NCI-H128 (cell line): ENCODE measurements around the gene RPL19.
A peak's percentile ranks its signal among the peaks of the same experiment; 100 is the strongest.

Experiments
- DNase-seq: peaks from one replicate; lab custom pipeline; 2025; ENCODE audit not compliant: unreplicated experiment; lab: John Stamatoyannopoulos, UW

The RPL19 gene

DNA sequence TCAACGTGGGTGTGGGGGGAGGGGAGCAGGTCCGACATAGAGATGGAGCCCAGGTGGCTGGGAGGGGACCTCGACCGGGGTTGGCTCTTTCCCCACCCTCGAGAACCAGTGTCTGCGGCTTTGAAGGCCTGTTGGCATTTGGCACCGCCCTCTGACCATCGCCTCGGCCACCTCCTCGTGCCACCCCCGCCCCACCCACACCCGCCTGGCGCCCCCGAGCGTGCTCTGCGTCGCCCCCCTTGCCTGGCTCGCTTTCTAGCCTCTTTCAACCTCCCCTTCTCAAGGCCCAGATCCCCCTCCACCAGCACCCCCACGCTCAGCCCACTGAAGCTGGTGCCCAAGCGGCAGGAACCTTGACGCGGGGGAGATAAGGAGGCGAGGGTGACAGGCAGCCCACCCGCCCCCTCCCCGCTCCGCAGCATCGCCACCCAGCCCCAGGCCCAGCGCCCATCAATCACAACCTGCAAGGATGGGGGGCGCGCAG lies 3.2 kb upstream of the RPL19 start:
- DNase-seq = no peak

DNA sequence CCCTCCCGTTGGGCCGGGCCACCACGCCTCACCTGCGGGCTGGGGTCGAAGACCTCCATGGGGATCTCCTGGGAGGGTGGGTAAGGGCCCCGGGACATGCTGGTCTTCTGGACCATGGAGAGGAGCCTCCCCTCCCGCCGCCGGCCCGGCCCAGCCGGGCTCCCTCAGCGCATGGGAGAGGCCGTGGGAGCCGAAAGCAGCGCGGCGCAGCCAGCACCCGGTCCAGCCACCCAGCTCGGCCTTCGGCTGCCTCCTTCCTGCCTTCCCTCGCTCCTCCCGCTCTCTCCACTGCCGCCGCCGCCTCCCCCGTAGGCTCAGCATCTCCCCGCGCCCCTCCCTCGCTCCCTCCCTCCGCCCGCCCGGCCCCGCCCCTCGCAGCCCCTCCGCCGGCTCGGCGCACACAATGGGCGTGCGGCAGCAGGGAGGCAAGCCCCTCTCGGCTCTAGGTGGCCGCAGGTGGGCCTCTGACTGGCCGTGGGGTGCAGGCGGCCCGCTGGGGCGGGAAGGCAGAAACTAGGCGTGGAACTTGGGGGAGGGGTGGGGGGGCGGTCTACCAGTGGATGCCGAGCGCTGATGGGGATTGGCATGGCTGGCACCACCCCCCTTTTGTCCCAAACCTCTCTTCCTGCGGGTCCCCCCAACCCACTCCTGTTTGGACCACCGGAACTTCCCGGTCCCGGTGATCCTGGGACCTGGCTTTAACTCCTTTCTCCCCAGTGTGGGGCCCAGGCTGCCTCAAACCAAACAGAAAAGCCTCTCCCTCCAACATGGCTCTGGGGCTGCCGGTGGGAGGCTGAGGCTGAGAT lies 2.5 kb upstream of the RPL19 start, which contains the start of gene CACNB1:
CACNB1 (minus strand) TSS at position 290 of the 806 bp plus-strand sequence; CDS start at position 116, 174 bp downstream.
- DNase-seq = peak; percentile 15

DNA sequence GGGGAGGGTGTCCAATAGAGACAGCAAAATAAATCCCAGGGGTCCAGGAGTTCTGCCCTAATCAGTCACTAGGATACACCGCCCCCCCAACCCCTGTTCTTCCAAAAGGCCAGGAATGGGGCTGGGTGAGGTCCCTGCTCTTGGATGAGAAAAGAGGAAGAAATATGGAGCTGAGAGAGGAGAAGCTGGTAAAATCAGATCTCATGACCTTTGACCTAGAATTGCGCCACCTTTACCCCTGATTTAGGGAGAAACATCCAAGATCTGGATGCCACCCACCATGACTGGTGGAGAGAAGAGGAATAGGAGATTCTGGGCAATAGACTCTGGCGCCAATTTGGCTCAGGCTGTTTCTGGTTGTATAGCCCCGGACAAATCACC lies 1.9 kb upstream of the RPL19 start:
- DNase-seq = no peak

DNA sequence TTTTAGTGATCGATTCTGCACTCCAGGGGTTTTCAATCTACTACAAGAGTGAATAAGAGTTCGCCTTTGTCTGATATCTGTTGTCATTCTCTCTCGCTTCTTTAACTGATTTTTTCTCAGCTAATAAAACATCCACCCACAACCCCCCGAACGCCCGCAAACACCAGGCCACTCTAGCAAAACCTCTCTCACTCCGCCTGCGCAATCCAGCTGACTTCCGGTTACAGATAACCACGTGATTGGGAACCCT lies 338 bp upstream of the RPL19 start:
- no peak for DNase-seq

DNA sequence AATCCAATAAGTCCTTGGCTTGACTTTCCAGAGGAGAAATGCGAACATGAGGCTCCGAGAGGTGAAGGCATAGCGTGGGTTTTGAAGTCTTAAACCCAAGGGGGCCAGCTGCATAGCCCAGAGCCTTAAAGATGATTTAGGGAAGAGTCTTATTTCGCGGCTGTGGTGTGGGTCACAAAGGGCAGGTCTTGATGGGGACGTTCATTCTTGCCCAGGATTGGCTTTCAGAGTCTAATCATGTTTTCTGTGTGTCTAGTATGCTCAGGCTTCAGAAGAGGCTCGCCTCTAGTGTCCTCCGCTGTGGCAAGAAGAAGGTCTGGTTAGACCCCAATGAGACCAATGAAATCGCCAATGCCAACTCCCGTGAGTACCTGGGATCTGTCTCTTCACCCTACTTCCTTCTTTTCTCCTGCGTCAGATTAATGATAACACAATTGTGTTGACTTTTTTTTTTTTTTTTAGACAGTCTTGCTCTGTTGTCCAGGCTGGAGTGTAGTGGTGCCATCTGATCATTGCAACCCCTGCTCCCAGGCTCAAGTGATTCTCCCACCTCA lies 951 bp downstream of the RPL19 start:
- no peak for DNase-seq

DNA sequence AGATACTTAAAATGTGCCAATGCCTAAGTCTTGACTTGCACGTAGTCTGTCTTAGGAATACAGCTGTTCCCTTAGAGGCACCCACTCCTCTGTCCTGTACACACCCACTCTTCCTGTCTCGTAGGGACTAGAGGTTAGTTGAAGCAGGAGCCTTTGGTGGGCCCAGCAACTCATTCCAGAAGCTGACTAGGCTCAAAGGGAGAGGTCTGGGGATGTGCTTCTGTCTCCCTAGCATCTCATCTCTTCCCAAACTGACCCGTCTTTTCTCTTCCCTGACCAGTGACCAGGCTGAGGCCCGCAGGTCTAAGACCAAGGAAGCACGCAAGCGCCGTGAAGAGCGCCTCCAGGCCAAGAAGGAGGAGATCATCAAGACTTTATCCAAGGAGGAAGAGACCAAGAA lies 4.2 kb downstream of the RPL19 start:
- no peak for DNase-seq

DNA sequence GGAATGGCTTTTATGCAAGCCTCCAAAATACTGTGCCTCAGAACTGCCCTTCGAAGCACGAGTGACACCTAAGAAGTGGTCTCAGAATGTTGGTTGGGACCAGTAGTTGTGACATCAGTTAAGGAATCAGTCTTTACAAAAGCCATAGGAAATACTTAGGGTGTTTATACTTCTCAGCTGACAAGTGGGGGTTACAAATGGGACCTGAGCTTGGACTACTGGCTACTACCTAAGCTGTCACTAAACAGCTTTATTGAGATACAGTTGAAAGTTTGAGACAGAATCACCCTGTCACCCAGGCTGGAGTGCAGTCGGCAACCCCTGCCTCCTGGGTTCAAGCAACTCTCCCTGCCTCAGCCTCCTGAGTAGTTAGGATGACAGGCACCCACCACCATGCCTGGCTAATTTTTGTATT lies 5.0 kb downstream of the RPL19 start:
- no peak for DNase-seq

DNA sequence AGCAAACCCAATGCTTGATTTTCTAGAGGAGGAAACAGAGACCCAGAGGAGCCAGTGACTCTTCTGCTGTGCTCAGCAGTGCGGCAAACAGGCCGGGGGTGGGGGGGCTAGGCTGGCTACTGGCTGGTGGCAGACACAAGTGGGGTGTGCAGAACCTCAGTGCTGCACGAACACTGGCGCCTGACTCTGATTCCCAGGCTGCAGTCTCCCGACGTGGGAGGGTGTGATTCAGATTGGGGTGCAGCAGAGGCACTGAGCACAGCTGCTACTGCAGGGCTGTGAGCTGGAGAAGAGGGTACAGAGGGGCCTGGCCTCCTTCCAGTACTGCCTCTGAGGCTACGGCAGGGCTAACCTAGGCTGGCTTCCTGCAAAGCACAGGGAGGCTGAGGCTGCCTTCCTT lies 8.1 kb downstream of the RPL19 start:
- DNase-seq = no peak

DNA sequence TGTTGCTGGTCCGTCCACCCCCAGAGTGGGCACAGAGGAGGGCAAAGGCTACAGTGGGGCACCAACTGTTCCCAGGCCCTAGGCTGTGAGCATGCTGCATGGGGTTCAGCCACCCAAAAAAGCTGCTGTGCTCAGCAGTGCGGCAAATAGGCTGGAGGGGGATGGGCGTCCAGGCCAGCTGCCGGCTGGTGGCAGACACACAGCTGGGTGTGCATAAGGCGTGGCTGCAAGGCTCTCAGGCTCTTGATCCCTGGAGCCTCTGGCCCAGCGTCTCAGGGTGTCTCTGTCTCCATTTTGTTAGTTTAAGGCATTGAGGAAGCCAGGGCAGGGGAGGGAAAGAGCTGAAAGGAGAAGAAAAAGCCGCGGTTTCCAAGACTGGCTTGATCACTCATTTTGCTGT lies 8.8 kb downstream of the RPL19 start:
- DNase-seq = no peak

DNA sequence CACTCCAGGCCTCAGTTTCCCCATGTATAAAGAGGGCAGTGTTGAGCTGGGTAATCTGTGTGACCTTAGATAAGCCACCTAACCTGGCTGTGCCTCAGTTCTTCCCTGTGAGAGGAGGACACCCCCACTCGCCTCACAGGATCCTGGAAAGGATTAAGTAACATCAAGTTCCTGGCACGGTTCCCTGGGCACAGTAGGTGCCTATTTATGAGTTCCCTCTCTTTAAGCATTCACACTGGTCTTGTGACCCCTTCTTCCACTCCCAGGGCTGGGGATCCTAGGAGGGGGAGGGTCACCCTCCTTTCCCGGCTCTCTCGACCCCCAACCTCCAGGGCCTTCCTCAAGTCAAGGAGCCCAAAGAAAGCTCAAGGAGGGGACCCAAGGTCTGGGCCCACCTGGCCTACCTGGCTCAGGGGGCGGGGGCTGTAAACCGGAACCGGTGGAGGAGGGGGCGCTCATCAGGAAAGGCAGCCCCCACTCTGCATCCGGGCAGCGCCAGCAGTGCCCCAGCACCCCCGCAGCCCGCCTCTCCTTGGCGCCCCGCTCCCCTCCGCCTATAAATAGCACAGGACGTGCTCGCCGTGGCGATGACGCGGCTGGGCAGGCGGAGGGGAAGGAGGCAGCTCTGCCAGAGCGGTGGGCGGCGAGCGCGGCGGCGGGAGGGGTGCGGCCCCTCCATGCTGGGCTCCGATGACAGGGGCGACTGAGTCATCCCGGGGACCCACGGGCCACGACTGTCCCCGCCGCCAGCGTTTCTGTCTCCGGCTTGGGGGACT lies 9.4 kb downstream of the RPL19 start:
- DNase-seq = no peak

DNA sequence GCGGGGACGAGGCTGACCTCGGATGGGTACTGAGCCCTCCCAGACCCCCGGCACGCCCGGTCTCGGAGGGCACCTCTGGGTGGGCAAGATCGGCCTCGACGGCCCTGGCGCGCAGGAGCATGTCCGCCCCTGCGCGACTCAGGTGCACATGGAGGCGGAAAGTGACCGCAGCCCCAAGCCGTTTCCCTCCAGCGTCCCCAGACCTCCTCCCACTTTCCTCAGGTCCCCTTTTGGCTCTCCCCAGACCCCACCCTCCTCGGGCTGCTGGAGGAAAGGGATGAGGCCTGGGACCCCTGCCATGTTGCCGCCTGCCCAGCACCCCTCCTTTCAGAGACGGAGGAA lies 10.0 kb downstream of the RPL19 start:
- DNase-seq = no peak

DNA sequence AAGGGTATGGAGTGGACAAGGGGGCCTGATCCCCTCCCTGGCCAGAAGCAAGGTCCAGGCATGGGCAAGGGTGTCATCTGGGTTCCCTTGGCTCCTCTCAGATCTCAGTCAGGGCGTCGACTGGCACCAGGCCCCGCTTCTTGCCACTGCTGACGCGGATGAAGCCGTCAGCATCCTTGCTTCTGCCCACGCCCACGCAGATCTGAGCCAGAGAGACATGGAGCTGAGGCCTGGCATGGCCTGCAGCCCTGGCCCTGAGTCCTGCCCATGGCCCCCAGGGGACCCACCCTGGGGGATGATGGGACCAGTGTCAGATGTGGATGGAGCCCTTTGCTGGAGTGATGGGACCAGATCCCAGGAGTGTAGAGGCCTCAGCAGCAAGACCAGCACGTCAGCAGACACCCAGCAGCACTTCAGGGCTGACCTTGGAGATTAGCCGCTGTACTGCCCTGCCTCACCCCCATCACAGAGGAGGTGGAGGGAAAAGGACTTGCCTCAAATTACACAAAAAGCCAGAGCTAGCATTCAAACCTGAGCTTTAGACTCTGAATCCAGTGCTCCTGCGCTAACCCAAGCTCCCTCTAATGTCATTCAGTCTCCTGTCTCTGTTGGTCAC lies 12.2 kb downstream of the RPL19 start:
- no peak for DNase-seq

DNA sequence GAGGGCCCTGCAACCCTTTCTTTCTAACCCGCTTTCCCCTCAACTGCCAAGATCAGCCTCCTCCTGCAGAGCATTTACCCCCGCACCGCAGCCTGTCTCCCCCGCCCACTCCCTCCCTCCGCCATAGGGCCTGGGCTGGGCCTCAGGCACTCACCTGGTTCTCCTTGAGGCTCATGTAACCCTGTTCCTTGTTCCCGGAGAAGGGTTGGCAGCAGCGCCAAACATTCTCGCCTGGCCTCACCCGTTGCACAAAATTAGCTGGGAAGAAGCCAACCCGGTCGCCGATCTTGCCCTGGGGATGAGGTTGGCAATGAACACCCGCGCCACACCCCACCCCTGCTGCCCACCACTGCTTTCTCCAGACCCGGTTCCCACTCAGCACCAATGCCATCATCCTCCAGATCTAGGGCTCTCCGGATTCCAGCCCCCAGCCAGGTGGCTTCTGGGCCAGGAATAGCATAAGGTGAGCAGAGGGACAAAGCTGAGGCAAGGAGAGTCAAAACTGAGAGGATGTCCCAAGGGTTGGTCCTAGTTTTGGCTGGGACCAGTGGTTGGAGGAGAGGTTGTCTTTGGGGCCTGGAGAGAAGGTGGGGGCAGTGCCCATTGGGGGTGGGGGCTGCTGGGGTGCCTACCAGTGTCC lies 12.9 kb downstream of the RPL19 start:
- no peak for DNase-seq

DNA sequence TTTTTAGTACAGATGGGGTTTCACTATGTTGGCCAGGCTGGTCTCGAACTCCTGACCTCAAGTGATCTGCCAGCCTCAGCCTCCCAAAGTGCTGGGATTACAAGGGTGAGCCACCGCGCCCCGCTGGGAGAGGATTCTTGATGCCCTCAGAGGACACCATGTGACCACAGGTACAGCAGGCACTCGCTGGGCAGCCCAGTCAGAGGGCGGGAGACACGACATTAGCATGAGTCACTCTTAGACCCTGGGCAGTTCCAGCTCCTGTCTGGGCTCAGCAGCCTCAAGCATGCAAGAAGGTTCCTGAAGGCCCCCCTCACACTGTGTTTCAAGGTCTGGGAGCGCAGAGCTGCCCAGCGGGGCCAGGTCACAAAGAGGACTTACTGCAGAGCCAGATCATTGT lies 13.8 kb downstream of the RPL19 start:
- no peak for DNase-seq

DNA sequence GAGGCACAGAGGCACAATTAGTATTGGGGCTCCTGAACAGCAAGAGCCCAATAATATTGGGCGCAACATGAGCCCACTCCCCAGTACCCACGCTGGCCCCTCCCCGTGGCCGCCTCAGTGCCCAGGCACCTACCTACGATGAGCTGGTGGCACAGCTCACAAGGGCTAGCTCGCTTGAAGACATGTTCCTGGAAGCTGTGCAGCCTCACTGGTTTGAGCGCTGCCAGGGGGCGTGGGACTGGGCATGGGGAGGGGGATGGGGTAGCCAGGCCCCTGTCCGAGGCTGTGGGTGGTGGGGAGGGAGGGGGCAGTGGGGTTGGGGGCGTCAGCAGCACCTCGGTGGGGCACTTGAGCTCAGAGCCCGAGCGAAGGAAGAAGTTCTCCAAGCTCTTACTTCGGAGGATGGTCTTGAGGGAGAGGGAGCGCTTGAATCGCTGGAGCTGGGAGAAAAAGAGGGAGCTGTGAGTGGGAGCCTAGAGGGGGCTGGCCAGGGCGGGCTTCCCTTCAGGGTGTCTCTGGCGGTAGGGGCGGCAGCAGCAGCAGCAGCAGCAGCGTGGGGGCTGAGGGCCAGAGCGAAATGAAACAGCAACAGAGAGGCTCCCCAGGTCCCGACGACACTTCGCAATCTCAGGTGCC lies 17.8 kb downstream of the RPL19 start:
- DNase-seq = no peak

DNA sequence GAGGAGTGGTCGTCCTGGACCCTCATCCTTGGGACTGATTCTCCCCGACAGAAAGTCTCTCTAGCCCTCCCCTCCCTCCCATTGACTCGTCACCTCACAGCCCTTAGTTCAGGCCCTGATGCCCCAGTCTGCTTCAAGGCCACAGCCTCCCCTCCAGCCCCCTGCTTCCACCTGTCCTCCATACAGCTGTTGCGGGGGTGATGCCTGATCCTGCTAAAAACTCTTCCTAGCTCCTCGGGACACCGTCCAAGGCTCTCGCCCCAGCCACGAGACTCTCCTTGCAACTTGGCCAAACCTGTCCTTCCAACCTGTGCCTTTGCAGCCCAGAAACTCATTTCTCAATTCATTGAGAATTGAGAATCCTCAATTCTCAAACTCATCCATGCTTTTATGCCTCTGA lies 18.8 kb downstream of the RPL19 start:
- DNase-seq = no peak

DNA sequence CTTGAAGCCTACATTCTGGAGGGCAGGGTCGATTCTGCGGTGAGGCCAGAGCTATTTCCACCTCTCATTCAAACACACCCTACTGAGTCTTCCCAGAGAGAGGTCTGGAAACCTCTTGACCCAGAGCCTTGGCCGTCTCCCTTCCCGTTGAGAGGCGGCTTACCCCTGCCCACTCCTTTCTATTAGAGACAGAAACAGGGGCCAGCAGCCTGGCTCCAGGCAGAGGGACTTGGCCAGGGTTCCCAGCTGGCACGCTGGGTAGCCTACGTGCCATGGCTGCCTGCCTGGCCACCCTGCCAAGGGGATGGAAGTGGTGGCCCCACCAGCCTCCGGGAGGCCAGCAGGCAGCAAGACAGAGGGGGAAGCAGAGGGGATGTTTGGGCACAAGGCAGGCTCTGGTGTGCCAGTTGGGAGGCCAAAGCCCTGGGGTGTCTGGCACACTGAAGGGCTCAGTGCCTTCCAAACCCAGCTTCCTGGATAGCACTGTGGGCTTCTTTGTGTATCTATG lies 19.6 kb downstream of the RPL19 start:
- no peak for DNase-seq

DNA sequence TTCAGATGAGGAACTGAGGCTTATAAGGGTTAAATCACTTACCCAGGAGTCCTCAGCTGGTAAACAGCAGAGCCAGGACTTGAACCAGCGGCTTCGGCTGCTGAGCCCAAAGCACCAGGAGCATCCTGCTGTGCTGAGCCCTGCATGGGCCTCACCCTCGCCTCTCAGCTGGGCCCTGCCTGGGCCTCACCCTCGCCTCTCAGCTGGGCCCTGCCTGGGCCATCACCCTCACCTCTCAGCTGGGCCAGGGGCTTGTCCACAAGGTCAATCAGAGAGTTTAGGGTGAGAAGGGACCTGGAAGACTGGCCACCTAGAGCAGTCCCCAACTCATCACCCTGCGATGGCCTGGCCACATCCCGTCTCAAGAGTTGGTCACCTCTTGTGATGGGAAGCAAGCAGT lies 21.5 kb downstream of the RPL19 start:
- no peak for DNase-seq

DNA sequence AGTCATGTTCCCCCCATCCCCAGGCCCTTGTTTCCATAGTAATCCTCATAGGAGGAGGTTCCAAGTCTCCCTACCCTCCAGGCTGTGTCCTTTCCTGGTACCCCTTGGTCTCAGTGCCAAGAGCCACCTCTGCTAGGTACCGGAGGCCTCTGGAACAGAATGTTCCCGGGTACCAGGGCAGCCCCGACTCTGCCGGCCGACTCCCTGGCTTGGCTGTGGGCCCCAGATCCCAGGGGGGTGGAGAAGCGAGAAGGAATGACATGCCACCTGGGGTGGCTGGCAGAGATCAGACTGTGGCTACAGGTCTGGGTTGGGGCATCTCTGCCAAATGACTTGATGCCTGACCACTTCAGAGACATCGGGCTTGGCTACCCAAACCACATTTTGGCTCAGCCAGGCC lies 22.1 kb downstream of the RPL19 start:
- no peak for DNase-seq

DNA sequence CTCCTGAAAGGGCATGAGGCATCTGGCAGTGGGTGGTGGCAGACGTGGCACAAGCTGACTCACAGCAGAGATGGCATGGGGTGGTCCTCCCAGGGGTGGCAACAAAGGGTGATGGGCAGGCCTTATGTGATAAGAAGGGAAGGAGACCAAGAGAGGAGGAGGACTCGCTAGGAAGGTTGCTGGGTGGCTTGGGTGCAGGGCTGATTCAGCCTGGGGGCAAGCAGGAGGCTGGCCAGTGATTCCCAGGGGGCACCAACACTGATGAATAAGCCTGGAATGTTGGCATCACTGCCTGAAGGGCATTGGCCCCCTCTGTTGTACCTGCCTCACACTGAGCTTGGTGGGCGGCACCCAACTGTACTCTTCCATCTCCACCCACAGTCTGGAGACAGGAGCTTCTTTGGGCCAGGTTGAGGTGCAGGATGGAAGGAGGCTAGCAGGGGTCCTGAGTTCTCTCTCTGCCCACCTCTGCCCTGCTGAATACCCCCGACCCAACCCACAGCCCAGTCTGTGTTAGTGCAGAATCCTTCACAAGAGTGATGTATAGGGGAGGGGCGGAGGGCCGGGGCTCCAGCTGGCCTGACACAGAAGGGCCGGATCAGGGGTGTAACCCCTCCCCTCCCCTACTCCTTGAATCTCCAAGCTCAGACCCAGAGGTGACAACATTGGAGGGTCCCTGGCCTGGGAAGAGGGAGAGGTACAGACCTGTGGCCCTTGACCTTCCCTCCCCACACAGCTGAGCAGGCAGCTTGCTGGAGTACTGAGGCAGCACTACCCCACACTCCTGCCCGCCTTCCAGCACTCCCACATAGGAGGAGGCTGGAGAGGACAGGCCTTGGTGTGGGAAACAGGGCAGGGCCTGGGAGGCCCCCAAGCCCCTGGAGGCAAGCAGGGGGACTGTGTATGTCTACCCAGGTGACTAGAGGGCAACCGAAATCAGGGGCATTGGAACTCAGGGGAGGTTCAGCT lies 23.1 kb downstream of the RPL19 start:
- DNase-seq = no peak
